GM19467 (cell line): ENCODE data around the gene MANEA.
"Not testable (repeated sequence)": the region's sequence is repeated elsewhere in the genome, so short reads cannot be mapped to it uniquely, and the experiment has no call there.

Experiments used
- ATAC-seq: cut with Tn5 transposase; IDR thresholded peaks from one replicate; pipeline ENCODE4 v1.9.1; 2021; ENCODE audit warnings: mild to moderate bottlenecking, moderate library complexity; ENCODE audit not compliant: unreplicated experiment

MANEA gene

DNA sequence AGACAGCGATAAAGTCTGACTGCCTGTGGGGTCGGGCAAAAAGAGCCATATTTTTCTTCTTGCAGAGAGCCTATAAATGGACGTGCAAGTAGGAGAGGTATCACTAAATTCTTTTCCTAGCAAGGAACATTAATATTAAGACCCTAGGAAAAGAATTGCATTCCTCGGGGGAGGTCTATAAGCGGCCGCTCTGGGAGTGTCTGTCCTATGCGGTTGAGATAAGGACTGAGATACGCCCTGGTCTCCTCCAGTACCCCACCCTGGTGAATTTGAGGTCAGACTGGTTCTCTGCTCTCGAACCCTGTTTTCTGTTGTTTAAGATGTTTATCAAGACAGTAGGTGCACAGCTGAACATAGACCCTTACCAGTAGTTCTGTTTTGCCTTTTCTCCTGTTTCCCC is 6.9 kb downstream of the MANEA start:
- ATAC-seq: not testable (repeated sequence)

DNA sequence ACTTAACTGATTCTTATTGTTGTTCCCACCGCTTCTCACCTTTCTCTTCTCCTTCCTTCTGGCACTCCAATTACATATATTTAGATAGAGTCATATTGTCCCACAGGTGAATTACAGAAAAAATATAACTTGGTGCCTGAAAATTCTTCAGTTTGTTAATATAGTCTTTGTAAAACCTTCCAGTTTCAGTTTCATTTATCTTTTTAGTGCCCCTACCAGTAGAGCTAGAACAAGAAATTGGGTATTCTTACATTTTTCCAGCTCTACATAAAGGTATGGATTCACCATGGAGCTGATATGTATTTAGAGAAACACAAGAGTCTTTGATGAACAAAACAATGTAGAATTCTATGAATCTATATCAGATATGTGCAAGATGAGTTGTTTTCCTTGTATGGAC is 10.7 kb downstream of the MANEA start:
- no peak for ATAC-seq

GRCh38 chr6:95589067-95589466 is 11.7 kb downstream of the MANEA start:
- ATAC-seq: no peak

- no peak for ATAC-seq
Measured at GRCh38 chr6:95589826-95590570, 12.7 kb downstream of the MANEA start.

DNA sequence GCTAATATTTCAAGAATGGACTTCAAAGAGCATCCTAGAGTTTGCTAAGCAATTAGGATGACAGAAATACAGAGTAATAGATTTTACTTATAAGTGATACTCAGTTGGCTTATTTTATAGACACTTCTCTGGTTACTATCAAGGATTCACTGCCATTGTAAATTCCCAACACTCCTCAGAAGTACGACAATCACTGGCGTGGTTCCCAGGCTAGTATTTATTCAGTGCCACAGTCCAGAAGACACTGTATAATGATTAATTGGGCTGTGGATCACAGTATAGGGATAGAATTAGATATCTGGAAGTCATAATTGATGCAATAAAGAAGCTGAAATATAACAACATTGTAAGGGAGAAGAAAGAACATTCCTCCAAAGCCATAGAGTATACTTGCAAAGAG is 15.7 kb downstream of the MANEA start:
- no peak for ATAC-seq

DNA sequence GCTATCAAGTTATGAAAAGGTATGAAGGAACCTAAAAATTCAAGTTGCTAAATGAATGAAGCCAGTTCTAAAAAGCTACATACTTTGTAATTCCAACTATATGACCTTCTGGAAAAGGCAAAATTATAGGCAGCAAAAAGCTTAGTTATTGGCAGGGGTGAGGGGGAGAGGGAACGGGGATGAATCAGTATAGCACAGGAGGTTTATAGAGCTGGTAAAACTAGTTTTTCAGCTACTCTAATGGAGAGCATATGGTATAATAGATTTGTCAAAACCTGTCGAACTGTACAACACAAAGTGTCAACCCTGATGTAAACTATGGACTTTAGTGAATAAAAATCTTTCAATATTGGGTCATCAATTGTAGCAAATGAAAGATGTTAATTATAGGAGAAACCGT is 18.7 kb downstream of the MANEA start:
- ATAC-seq: no peak

GRCh38 chr6:95599706-95600105 is 22.4 kb downstream of the MANEA start:
- no peak for ATAC-seq

DNA sequence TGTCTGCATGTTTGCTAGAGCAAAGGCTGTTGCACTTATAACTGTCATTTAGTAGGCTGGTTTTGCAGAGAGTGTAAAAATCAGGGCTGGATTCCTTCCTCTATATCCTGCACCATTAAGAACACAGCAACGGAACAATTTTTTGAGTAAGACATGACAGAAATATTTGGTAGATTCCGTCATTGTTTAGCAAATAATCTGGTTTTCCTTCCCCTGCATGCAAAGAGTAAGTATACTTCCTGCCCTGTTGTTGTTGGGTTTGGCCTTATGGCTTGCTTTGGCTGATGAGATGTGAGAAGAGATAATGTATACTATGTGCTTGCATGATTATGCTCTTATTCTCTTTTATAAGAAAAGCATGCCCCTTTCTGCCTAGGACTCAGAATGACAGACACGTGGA is 23.8 kb downstream of the MANEA start:
- no peak for ATAC-seq

GRCh38 chr6:95614094-95614493 is 36.8 kb downstream of the MANEA start:
- no peak for ATAC-seq

GRCh38 chr6:95629551-95629950 is 52.2 kb downstream of the MANEA start:
- no peak for ATAC-seq

- no peak for ATAC-seq
Measured at GRCh38 chr6:95636552-95637431, 59.5 kb downstream of the MANEA start.

DNA sequence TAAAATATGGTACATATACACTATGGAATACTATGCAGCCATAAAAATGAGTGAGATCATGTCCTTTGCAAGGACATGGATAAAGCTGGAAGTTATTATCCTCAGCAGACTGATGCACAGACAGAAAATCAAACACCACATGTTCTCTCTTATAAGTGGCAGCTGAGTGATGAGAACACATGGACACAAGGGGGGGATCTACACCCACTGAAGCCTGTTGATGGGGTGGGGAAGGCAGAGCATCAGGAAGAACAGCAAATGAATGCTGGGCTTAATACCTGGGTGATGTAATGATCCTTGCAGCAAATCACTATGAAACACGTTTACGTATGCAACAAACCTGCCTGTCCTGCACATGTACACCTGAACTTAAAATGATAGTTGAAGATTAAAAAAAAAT is 71.3 kb downstream of the MANEA start:
- no peak for ATAC-seq

DNA sequence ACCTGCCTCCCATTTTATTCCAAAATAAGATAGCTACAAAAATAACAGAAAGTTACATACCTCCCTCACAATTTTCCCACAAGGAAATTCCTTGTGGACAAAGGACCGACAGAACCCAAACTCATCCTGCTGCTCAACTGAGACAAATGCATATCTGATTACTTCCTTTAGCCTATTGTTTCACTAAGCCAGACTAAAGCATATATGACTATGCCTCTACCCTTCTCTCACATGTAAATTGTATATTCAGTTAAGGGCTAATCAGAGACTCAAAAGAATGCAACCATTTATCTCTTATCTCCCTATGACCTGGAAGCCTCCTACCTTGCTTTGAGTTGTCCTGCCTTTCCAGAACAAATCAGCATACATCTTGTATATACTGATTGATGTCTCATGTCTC is 72.1 kb downstream of the MANEA start:
- no peak for ATAC-seq

- ATAC-seq: no peak
Measured at GRCh38 chr6:95654176-95654575, 76.8 kb downstream of the MANEA start.

DNA sequence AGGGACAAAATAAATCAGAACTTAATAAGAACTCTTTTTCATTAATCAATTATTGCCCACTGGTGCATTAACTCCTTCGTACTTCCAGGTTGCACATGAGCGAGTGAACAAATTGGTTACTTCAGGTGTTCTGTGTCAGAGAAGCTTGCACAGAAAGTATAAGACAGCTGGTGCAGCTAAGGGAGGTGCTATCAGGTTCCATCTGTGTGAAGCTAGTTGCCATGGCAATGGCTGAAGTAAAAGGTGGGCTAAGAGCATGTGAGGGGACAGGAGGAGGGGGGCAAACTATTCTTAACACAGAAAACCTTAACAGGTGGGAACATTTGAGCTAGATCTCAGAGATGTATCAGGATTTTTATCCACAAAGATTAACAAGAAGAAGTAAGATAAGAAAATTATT is 81.6 kb downstream of the MANEA start:
- ATAC-seq: no peak
